Measurements from ENCODE around the gene EME1. TPM values are rescaled to one million over a fixed set of nuclear protein-coding genes. Genes with fewer than 3 reads are reported as not detected.

EME1 gene
- total and polyA plus RNA-seq, 2 of the 13 experiments (the other 11 are each of a cell fraction or from before 2014, with no cell fraction given): 20.7 to 24.6 TPM

- TF ChIP-seq ZNF607 (CRISPR knock-in tag; IDR thresholded peaks at IDR 0.05; ENCODE audit: borderline replicate concordance): 0 out of 2 replicates have a peak, but pooled peaks have one; percentile 54
- TF ChIP-seq EHMT2 (IDR thresholded peaks at IDR 0.05; ENCODE audit: borderline replicate concordance, low read depth, low read length): no peak
- TF ChIP-seq ZSCAN31 (CRISPR knock-in tag; IDR thresholded peaks at IDR 0.05; ENCODE audit: low read depth): no peak
- peak; percentile 20; the same call in 1 of the 2 replicates for TF ChIP-seq ZSCAN12 (CRISPR knock-in tag; IDR thresholded peaks at IDR 0.05)
- TF ChIP-seq ZNF33A (CRISPR knock-in tag; IDR thresholded peaks at IDR 0.05; ENCODE audit: borderline replicate concordance): no peak
- no peak for TF ChIP-seq ZNF75D (CRISPR knock-in tag; IDR thresholded peaks at IDR 0.05; ENCODE audit: borderline replicate concordance)
- TF ChIP-seq, protein P1, sequence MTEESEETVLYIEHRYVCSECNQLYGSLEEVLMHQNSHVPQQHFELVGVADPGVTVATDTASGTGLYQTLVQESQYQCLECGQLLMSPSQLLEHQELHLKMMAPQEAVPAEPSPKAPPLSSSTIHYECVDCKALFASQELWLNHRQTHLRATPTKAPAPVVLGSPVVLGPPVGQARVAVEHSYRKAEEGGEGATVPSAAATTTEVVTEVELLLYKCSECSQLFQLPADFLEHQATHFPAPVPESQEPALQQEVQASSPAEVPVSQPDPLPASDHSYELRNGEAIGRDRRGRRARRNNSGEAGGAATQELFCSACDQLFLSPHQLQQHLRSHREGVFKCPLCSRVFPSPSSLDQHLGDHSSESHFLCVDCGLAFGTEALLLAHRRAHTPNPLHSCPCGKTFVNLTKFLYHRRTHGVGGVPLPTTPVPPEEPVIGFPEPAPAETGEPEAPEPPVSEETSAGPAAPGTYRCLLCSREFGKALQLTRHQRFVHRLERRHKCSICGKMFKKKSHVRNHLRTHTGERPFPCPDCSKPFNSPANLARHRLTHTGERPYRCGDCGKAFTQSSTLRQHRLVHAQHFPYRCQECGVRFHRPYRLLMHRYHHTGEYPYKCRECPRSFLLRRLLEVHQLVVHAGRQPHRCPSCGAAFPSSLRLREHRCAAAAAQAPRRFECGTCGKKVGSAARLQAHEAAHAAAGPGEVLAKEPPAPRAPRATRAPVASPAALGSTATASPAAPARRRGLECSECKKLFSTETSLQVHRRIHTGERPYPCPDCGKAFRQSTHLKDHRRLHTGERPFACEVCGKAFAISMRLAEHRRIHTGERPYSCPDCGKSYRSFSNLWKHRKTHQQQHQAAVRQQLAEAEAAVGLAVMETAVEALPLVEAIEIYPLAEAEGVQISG (CRISPR knock-in tag; IDR thresholded peaks at IDR 0.05): peak; percentile 73; the same call in 1 of the 2 replicates
- no peak for TF ChIP-seq ETV6 (CRISPR knock-in tag; conservative IDR thresholded peaks at IDR 0.05)
- TF ChIP-seq ZMYM2 (CRISPR knock-in tag; IDR thresholded peaks at IDR 0.05): no peak
- TF ChIP-seq BORCS8-MEF2B (CRISPR knock-in tag; IDR thresholded peaks at IDR 0.05): no peak; the same call in 1 of the 2 replicates
- no peak for TF ChIP-seq PLSCR1 (CRISPR knock-in tag; IDR thresholded peaks at IDR 0.05; ENCODE audit: borderline replicate concordance)
- TF ChIP-seq REXO4 (CRISPR knock-in tag; IDR thresholded peaks at IDR 0.05; ENCODE audit: borderline replicate concordance): peak; percentile 81; the same call in 1 of the 2 replicates
- no peak for TF ChIP-seq NFRKB (IDR thresholded peaks at IDR 0.05)
- TF ChIP-seq, protein P2, sequence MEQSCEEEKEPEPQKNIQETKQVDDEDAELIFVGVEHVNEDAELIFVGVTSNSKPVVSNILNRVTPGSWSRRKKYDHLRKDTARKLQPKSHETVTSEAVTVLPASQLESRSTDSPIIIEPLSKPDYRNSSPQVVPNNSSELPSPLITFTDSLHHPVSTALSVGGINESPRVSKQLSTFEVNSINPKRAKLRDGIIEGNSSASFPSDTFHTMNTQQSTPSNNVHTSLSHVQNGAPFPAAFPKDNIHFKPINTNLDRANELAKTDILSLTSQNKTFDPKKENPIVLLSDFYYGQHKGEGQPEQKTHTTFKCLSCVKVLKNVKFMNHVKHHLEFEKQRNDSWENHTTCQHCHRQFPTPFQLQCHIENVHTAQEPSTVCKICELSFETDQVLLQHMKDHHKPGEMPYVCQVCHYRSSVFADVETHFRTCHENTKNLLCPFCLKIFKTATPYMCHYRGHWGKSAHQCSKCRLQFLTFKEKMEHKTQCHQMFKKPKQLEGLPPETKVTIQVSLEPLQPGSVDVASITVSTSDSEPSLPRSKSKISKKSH (CRISPR knock-in tag; IDR thresholded peaks at IDR 0.05; ENCODE audit: borderline replicate concordance): no peak
- TF ChIP-seq, protein P3, sequence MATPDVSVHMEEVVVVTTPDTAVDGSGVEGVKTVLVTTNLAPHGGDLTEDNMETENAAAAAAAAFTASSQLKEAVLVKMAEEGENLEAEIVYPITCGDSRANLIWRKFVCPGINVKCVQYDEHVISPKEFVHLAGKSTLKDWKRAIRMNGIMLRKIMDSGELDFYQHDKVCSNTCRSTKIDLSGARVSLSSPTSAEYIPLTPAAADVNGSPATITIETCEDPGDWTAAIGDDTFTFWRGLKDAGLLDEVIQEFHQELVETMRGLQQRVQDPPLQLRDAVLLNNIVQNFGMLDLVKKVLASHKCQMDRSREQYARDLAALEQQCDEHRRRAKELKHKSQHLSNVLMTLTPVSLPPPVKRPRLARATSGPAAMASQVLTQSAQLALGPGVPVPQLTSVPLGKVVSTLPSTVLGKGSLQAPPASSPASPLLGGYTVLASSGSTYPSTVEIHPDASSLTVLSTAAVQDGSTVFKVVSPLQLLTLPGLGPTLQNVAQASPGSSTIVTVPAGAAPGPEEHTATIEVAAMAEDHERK (CRISPR knock-in tag; IDR thresholded peaks at IDR 0.05; ENCODE audit: low read depth): 0 out of 2 replicates have a peak, but pooled peaks have one; percentile 11
- TF ChIP-seq, protein P4, sequence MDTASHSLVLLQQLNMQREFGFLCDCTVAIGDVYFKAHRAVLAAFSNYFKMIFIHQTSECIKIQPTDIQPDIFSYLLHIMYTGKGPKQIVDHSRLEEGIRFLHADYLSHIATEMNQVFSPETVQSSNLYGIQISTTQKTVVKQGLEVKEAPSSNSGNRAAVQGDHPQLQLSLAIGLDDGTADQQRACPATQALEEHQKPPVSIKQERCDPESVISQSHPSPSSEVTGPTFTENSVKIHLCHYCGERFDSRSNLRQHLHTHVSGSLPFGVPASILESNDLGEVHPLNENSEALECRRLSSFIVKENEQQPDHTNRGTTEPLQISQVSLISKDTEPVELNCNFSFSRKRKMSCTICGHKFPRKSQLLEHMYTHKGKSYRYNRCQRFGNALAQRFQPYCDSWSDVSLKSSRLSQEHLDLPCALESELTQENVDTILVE (CRISPR knock-in tag; IDR thresholded peaks at IDR 0.05): peak; percentile 83
- TF ChIP-seq ZC3H13 (CRISPR knock-in tag; IDR thresholded peaks at IDR 0.05): no peak
- TF ChIP-seq KAT7 (CRISPR knock-in tag; IDR thresholded peaks at IDR 0.05; ENCODE audit: borderline replicate concordance): no peak
- no peak for TF ChIP-seq NR0B2 (CRISPR knock-in tag; IDR thresholded peaks at IDR 0.05)
- TF ChIP-seq ZBTB1 (CRISPR knock-in tag; IDR thresholded peaks at IDR 0.05; ENCODE audit: borderline replicate concordance): 0 out of 2 replicates have a peak, but pooled peaks have one; percentile 7
Observed at GRCh38 chr17:50425682-50426471, 52.8 kb downstream of the EME1 start, which contains the start of gene ACSF2 (continued).
